Stimulated activated CD8-positive, alpha-beta memory T cell treated with anti-CD3 and anti-CD28 coated beads, Interleukin-2, amount 100 ng/mL, for 1 hour (primary cell): Measurements from ENCODE around the gene MXRA7.
"Not testable (repeated sequence)": the region's sequence is repeated elsewhere in the genome, so short reads cannot be mapped to it uniquely, and the experiment has no call there.

Experiments used
- DNase-seq, 2 donors: peaks; one replicate each; pipeline ENCODE4 v3.0.0-alpha.2; 2020; ENCODE audit warnings: low read depth in 2 of 2

Gene MXRA7

DNA sequence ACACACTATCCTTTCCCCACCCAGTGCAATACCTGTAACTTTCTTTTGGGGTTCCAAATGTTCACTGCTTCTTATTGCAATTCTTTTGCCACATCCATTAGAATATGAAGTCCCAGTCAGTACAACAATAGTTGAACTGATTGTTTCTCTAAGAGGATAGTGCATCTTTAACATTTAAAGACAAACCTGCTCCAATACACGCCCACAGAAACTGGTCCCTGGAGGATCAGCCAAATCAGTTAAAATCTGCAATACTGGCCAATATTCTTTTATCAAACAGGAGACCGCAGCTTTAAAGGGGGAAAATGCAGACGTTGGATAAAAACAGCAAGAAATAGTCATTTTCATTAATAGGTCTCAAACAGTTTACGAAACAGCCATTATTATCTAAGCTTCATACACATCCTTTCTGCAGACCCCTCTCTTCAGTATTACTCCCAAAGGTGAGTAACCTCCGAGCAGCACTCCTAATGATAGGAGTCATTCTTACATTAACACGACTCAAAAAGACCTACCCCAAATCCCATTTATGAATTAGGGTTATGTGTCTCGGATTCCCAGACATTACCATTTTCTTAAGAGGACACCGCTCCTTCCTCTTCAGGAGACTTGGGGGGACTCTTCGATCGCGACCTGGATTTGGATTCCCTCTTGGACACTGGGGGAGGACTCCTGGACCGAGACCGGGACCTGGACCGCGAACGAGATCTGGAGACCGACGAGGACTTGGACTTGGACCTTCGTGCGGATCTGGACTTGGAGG, 25.0 kb upstream of the MXRA7 start:
- DNase-seq = no peak

- no peak for DNase-seq
Measured at GRCh38 chr17:76735006-76735405, 24.2 kb upstream of the MXRA7 start.

DNA sequence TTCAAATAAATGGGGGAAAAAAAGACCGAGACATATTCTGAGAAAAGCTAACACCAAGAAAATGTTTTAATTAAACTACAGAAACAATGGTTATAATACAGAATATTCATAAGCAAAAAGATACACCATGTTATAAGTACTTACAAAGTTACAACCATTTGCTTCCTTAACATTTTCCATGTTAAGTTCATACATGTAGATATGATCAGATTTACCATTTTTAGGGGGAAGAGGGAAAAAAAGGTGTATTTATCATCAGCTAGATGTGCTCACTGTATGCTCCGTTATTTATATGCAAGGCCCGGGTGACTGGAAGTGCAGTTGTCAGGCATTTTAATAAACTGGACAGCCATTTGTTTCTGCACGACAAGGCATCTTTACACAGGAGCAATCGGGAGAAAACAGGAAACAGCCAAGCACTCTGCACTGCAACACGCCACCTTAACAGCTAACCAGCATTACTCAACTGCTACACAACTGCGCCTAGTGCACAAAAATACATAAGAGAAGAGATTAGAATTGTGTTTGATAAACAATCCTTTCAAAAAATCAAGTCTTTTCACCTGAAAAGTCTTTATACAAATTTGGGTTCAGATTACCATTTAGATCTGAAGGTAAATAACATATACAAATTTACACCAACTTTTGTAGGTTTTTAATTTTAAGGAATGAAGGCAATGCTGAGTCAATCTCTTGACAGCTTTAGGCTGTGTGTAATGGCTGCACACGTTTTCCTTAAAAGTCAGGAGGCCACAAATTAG, 23.5 kb upstream of the MXRA7 start:
- DNase-seq = no peak

DNA sequence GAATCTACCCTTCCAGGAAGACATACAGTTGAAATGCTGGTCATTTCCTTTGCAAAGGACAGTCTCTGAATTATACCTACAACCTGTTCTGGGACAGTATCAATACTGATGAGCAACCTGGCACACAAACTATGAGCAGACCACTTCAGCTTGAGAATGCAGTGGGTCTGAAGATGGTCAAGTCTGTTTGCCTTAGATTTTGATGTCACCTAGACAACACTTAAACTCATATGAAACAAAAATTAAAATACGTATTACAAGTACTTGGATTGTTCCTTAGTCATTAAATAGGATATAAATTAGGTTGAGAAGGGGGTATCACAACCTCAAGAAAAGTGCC, 22.8 kb upstream of the MXRA7 start:
- no peak for DNase-seq

DNA sequence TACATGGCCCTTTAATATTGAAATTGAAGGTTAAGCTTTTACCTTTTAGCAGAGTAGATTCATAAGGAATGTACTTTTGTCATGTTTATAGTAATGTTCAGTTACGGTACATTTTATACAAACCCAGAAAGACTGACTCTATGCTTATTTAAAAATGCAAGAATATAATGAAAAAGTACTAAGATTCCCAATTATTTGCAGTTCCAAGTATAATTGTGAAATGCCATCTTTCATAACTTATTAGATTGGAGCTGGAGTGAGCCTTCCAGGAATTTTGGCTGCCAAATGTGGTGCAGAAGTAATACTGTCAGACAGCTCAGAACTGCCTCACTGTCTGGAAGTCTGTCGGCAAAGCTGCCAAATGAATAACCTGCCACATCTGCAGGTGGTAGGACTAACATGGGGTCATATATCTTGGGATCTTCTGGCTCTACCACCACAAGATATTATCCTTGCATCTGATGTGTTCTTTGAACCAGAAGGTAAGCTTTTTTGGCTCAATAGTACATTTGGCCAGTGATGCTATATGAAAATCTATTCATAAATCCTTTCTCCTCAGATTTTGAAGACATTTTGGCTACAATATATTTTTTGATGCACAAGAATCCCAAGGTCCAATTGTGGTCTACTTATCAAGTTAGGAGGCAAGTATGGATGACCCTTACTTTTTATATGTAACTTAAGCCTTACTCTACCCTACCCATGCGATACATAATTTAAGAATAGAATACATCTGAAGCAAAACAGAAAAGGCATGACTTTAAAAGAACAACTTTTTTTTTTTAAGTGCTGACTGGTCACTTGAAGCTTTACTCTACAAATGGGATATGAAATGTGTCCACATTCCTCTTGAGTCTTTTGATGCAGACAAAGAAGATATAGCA, 22.2 kb upstream of the MXRA7 start:
- no peak for DNase-seq

DNA sequence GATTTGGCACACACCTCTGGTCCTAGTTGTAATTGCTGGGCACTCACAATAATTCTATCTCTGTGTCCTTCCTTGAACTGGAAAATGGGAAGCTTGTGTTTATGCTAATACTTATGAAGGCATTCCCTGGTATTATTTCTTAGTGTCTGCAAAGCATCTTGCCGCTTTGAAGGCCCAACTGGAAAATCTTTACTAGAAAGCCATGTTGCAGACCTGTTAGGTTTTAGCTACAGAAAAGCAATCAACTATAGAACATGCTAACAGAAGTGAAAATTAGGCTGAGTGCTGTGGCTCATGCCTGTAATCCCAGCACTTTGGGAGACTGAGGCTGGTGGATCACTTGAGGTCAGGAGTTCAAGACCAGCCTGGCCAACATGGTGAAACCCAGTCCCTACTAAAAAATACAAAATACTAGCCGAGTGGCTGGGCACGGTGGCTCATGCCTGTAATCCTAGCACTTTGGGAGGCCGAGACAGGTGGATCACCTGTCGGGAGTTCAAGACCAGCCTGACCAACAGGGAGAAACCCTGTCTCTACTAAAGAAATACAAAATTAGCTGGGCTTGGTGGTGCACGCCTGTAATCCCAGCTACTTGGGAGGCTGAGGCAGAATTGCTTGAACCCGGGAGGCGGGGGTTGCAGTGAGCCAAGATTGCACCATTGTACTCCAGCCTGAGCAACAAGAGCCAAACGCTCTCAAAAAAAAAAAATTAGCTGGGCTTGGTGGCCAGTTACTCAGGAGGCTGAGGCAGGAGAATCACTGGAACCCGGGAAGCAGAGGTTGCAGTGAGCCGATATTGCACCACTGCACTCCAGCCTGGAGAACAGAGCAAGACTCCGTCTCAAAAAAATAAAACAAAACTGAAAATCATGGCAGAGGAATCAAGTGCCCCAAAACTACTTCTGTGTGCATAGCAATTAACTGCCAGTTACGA, 21.3 kb upstream of the MXRA7 start:
- DNase-seq = not testable (repeated sequence)

GRCh38 chr17:76727745-76728456, 17.1 kb upstream of the MXRA7 start:
- no peak for DNase-seq

GRCh38 chr17:76726776-76727718, 16.3 kb upstream of the MXRA7 start, which contains the start of gene METTL23:
METTL23 (plus strand) TSS chr17:76726839; CDS start chr17:76729711, 2,872 bp downstream.
- peak; percentile 49 to 63 for DNase-seq

DNA sequence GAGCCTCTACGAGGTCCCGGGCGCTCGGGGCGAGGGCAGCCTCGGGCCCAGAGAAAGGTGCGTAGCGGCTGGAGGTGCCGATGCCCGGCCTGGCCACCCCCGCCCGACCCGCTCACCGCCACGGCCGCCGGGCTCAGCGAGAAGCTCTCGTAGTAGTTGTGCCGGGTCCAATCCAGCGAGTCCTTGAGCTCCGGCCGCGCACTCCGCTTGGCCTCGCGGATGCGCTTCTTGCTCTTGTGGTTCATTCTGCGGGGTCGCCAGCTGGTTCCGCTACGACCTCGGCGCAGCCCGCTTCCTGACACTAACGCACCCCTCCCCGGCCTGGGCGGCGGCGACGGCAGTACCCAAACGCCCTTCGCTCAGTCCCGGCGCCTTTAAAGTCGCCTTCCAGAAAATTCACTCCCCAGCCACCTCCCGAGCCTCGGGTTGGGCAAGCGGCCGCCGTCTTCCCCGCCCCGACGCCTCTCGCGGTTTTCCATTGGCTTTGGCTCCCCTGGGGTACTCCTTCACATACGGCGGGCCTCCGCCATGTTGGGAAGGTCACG, 15.5 kb upstream of the MXRA7 start, which contains the start of gene JMJD6:
JMJD6 (minus strand) TSS at position 376 of the 545 bp plus-strand sequence; CDS start at position 245, 131 bp downstream.
- peak; percentile 86 for DNase-seq

- peak; percentile 43 to 58 for DNase-seq
Measured at GRCh38 chr17:76725580-76726230, 14.9 kb upstream of the MXRA7 start.

DNA sequence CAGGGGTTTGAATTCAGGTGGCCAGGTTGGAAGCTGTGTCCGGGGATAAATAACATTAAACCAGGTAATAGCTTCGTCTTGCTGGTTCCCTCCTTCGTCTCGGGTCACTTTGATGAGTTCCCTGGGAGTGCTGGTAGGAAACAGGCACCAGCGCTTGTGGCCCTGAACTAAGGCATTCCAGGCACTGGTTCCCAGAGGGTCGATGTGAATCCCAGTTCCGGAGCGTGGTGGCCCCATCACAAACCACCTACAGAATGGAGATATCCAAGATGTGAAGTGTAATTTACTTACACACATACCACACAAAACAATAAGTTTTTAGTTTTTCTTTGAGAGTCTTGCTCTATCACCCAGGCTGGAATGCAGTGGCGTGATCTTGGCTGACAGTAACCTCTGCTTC, 13.0 kb upstream of the MXRA7 start:
- DNase-seq = no peak

GRCh38 chr17:76722977-76723376, 12.2 kb upstream of the MXRA7 start:
- not testable (repeated sequence) for DNase-seq

DNA sequence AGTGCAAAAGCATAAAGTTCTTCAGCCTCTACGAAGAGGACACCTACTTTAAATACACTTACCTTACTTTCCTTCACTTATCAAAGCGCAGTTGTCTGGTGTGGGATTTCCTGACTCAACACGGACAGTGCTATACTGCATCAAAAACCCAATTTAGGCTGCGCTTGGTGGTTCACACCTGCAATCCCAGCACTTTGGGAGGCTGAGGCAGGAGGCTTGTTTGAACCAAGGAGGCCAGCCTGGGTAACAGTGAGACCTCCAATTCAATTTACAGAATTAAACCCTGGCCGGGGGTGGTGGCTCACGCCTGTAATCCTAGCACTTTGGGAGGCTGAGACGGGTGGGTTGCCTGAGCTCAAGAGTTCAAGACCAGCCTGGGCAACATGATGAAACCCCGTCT, 11.5 kb upstream of the MXRA7 start:
- DNase-seq = no peak

GRCh38 chr17:76721463-76721862, 10.7 kb upstream of the MXRA7 start:
- no peak for DNase-seq

GRCh38 chr17:76720941-76721340, 10.2 kb upstream of the MXRA7 start:
- no peak for DNase-seq

GRCh38 chr17:76720211-76720610, 9.4 kb upstream of the MXRA7 start:
- no peak for DNase-seq

DNA sequence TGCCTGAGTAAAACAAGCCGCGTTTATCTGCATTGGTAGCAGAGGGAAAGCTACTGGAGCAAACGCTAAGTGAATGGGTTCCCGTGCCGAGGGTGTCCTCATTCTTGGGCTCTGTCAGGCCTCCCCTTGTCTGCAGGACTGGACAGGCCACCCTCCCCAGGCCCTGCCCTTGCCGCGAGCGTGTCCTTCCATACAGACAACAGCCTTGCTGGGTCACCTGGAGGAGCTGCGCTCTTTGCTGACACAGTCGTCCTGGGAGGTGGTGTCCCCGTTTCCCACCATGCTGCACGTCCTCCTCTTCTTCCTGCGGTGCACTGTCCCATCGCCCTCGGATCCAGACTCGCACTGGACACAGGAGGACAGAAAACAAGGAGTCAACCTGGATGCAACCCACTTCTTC, 7.8 kb upstream of the MXRA7 start:
- DNase-seq = no peak

- DNase-seq = no peak
Measured at GRCh38 chr17:76716839-76717215, 6.1 kb upstream of the MXRA7 start.
